HEK293 (cell line): Measurements from ENCODE around the gene TUT1.

Experiments
- SETDB1 ChIP-seq: IDR thresholded peaks from one replicate; pipeline ENCODE4 v1.6.1; 2017; ENCODE audit warnings: mild to moderate bottlenecking, low read length, moderate library complexity, mixed read lengths; ENCODE audit not compliant: insufficient read length
- ZBTB21 ChIP-seq: fragments of 450-650 bp; formaldehyde crosslinking; IDR thresholded peaks from 2 replicates; pipeline ENCODE4 v1.5.1; 2017; ENCODE audit warnings: missing biosample characterization, missing genetic modification characterization
- ZNF416 ChIP-seq: fragments of 450-650 bp; formaldehyde crosslinking; IDR thresholded peaks from 2 replicates; pipeline ENCODE4 v1.5.1; 2016; ENCODE audit warnings: missing biosample characterization, missing genetic modification characterization
- ZNF530 ChIP-seq: fragments of 450-650 bp; formaldehyde crosslinking; IDR thresholded peaks from 2 replicates; pipeline ENCODE4 v1.5.1; 2016; ENCODE audit warnings: low read depth, missing biosample characterization, missing genetic modification characterization
- ZNF837 ChIP-seq: fragments of 450-650 bp; formaldehyde crosslinking; IDR thresholded peaks from 2 replicates; pipeline ENCODE4 v1.5.1; 2016; ENCODE audit warnings: missing biosample characterization, missing genetic modification characterization
- TF ChIP-seq, protein P1 (sequence below): fragments of 450-650 bp; formaldehyde crosslinking; IDR thresholded peaks from 2 replicates; pipeline ENCODE4 v1.5.1; 2016; ENCODE audit warnings: missing biosample characterization, missing genetic modification characterization
- TF ChIP-seq, protein P2 (sequence below): fragments of 450-650 bp; formaldehyde crosslinking; IDR thresholded peaks from 2 replicates; pipeline ENCODE4 v1.5.1; 2016; ENCODE audit warnings: missing biosample characterization, missing genetic modification characterization

DNA sequence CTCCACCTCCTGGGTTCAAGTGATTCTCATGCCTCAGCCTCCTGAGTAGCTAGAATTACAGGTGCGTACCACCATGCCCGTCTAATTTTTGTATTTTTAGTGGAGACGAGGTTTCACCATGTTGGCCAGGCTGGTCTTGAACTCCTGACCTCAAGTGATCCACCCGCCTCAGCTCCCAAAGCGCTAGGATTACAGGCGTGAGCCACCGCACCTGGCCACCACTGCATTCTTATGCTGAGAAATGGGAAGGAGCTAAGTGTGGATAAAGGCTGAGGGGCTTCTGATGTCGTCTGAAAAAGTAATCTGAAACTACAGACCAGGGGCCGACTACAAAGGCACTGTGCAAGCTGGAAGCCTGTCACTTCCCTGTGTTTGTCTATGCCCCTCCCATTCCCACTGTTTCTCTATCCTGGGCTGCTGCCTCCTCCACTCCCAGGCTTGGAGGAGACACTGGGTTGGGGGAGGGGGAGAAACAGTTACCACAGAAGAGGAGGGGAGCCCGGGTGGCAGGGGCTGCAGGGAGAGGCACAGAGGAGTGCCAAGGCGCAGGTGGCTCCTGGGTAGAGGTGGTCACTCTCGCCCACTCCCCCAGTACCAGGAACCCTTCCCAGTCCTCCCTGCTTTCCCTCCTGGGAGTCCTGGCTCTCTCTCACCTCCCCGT is 13.3 kb upstream of the TUT1 start:
- TF ChIP-seq ZNF530 (tag by site-specific recombination) (no peak), ZNF416 (tag by site-specific recombination) (no peak), SETDB1 (no peak), ZNF837 (tag by site-specific recombination) (no peak), ZBTB21 (tag by site-specific recombination) (no peak)
- TF ChIP-seq, protein P1, sequence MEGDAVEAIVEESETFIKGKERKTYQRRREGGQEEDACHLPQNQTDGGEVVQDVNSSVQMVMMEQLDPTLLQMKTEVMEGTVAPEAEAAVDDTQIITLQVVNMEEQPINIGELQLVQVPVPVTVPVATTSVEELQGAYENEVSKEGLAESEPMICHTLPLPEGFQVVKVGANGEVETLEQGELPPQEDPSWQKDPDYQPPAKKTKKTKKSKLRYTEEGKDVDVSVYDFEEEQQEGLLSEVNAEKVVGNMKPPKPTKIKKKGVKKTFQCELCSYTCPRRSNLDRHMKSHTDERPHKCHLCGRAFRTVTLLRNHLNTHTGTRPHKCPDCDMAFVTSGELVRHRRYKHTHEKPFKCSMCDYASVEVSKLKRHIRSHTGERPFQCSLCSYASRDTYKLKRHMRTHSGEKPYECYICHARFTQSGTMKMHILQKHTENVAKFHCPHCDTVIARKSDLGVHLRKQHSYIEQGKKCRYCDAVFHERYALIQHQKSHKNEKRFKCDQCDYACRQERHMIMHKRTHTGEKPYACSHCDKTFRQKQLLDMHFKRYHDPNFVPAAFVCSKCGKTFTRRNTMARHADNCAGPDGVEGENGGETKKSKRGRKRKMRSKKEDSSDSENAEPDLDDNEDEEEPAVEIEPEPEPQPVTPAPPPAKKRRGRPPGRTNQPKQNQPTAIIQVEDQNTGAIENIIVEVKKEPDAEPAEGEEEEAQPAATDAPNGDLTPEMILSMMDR (tag by site-specific recombination) = no peak
- TF ChIP-seq, protein P2, sequence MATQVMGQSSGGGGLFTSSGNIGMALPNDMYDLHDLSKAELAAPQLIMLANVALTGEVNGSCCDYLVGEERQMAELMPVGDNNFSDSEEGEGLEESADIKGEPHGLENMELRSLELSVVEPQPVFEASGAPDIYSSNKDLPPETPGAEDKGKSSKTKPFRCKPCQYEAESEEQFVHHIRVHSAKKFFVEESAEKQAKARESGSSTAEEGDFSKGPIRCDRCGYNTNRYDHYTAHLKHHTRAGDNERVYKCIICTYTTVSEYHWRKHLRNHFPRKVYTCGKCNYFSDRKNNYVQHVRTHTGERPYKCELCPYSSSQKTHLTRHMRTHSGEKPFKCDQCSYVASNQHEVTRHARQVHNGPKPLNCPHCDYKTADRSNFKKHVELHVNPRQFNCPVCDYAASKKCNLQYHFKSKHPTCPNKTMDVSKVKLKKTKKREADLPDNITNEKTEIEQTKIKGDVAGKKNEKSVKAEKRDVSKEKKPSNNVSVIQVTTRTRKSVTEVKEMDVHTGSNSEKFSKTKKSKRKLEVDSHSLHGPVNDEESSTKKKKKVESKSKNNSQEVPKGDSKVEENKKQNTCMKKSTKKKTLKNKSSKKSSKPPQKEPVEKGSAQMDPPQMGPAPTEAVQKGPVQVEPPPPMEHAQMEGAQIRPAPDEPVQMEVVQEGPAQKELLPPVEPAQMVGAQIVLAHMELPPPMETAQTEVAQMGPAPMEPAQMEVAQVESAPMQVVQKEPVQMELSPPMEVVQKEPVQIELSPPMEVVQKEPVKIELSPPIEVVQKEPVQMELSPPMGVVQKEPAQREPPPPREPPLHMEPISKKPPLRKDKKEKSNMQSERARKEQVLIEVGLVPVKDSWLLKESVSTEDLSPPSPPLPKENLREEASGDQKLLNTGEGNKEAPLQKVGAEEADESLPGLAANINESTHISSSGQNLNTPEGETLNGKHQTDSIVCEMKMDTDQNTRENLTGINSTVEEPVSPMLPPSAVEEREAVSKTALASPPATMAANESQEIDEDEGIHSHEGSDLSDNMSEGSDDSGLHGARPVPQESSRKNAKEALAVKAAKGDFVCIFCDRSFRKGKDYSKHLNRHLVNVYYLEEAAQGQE = no peak
